ENCODE measurements around the gene FAM187B.

FAM187B gene

DNA sequence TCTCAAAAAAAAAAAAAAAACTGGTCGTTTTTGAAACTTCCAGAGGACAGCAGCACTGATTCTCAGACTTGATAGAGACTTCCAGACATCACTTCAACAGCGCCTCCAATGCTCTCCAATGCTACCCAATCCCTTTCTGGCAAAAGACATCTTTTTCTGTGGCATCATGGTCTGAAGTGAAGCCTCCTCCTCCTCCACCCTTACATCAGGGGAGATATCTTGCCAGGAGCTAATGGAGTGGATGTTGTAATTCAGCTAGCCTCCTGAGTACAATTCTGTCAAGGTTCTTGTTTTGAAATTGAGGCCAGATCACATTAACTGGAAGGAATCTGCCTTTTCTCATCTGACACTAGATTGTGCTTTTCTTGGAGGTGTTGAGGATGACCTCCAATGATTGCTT, 49.8 kb downstream of the FAM187B start:
- DNase-seq (ENCODE audit: low read depth) = no peak

DNA sequence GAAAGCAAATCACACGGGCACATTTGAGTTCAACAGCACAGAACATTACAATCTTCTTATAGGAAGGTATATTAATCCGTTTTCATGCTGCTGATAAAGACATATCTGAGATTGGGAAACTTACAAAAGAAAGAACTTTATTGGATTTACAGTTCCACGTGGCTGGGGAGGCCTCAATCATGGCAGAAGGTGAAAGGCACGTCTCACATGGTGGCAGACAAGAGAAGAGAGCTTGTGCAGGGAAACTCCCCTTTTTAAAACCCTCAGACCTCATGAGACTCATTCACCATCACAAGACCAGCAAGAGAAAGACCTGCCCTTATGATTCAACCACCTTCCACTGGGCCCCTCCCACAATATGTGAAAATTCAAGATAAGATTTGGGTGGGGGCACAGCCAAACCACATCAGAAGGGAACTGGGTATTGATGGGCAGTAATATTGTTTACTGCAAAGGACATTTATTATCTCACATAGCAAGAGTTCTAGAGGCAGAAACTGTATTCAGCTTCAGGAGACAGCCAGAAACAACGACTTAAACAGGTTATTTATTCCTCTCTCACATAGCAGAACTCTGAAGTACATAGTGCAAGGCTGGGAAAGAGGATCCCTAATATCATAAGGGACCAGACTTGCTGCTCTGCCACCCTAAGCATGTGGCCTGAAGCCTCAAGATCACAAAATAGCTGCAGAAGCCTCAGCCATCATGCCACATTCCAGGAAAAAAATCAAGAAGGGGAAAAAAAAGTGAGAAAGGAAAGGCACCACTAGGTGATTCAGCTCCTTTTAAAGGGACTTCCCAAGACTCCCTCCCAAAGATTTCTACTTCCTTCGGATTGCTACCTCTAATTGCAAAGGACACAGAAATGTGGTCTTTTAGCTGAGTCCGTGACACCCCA, 50.9 kb downstream of the FAM187B start:
- no peak for DNase-seq (ENCODE audit: low read depth)

DNA sequence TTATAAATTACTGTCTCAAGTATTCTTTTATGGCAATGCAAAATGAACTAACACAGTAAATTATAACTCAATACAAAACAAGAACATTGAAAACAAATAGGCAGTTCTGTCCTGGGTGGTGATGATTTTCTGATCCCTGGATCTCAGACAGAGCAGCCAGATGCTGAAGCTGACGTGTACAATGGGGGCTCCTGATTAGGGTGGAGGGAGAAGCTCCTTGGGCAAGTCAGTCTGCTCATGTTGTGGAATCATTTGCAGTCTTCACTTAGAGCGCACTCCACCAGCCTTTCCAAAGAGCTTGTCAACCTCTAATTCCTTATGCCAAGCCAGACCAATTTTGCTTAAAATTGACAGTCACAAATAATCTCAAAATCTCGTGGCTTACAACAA, 52.4 kb downstream of the FAM187B start:
- DNase-seq (ENCODE audit: low read depth) = no peak

Measured in GM04504 (cell line).